ENCODE results near the gene BEGAIN.
"Not testable (repeated sequence)": the region's sequence is repeated elsewhere in the genome, so short reads cannot be mapped to it uniquely, and the experiment has no call there.

BEGAIN gene

DNA sequence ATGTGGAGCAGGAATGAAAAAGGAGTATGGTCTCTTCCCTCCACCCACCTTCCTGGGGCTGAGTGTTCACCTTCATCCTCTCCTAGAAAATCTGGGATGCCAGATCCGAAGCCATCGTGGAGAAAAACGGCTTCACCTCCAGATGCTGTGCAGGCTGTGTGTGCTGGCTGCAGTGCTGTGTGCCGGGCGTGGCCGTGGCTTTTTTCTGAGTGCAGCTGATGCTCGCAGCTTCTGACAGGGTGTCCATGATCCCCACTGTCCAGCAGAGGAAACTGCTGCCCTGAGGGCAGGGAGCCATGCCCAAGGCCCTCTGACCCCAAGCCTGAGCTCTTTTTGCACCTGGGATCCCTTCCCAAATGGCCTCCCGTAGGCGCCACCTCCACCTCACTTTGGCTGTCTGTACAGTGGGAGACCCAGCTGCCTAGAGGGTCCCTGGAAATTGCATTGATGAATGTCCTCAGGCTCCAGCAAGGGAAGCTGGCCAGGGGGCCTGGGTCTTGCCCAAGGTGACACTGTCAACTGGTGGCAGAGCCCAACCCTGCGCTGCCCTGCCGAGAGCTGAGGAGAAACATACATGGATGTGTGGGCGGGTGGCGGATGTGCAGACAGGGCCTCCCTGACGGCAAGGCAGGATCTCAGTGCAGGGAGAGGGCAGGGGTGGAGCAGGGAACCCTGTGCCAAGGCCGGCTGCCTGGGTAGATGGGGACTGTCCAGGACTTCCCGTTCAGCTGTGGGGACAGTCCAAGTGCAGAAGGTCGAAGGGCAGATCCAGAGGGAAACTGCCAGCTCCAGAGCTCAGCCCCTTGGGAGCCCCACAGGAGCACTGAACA lies 53.3 kb downstream of the BEGAIN start:
- DNase-seq: no peak

- DNase-seq: no peak
Observed at GRCh38 chr14:100532906-100533655, 54.1 kb downstream of the BEGAIN start.

DNA sequence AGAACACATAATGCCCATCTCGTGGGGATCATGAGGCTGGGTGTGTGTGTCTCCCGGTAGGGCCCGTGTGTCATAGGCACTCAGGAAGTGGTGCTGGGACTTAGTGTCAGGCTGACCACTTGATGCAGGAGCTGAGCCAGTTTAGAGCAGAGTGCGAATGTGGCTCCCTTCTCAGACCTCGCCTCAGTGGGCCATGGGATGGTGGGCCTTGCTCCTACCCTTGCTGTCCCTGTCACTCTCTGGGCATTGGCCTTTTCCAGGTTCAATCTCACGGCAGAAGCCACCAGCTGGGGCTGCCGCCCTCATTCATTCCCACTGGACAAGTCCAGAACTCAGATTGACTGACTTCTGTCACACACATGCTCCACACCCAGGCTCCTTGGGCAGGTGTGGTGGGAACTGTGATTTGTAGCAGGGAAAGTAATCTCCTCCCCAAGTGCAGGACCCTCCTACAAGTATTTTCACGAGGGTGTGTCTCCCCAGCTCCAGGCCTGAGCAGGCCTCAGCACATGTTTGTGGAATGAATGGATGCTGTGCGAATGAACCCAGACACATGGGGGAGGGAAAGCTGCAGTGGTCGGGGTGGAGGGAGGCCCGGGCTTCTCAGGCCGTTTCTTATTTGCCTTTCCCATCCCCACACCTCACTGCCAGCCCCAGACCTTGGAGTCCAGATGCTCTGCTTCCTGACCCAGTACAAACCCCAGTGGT lies 54.9 kb downstream of the BEGAIN start:
- no peak for DNase-seq

DNA sequence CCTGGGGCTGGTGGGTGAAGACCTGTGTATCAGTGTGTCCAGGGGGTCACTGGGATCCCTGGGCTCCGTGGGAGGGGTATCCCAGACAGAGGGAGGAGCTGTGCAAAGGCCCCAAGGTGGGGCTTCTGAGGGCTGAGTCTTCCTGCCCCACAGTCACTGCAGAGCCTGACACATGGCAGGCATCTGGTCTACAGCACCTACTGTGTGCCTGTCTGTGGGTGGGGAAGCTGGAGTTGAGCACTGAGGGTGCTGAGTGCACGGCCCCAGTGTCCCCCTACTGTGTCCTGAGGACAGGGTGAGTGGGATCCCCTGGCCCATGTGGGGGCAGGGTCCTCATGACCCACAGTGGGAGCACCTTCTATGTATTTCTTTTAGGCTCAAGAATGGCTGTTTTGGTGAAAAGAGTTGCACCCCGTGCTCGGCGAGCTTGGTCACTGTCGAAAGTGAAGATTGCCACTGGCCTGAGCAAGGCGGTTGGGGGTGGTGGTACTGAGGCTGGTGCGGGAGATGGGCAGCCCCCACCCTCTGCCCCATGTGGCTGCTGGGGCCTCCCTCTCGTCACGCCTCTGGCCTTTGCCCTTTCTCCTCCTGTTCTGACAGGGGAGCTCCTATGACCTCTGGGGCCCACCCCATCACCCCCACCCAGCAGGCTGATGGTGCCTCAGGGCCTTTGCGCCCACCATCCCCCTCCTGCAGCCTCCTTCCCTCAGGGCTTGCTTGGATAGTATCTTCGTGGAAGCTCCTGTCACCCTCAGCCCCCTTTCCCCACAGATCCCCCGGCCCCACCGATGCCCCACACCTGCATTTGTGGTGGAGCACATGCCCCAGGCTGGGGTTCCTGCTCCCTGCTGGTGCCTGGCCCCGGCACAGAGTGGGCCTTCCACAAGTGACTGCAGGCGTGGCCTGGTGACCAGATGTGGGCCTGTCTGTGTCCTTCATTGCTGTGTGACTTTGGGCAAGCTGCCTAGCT lies 55.8 kb downstream of the BEGAIN start:
- DNase-seq: no peak

DNA sequence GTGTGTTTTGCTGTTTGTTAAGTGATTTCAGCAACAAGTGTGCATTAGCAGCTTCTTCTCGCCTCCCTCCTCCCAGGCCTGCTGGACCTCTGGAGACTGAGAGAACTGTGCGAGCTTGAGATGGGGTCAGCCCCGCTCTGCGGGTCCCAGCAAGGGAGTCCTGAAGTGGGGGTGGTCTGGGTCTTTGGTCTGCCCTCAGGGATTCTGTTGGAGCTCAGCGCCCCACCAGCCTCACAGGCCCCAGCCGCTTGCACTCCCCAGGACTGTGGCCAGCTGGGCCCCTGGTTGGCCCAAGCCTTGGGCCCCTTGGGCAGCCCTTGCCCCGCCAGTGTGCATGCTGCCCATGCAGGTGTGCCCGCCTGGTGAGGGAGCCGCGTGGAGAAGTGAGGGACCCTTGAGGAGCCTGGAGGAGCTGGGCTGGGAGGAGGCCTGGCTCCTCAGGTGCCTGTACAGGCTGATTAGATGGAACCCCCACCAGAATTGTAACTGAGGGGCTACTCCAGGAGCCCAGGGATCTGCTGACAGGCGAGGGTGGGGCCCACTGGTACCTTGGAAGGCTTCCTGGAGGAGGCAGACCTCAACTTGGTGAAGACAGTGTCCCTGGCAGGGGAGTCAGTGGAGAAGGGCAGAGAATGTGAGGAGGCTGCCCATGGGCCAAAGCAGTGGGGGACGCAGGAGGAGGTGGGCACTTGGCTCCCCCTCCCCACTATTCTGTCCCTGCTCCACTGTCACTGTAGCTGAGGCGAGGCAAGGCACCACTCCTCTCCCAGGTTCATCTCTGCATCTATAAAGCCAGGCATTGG lies 56.7 kb downstream of the BEGAIN start:
- no peak for DNase-seq

DNA sequence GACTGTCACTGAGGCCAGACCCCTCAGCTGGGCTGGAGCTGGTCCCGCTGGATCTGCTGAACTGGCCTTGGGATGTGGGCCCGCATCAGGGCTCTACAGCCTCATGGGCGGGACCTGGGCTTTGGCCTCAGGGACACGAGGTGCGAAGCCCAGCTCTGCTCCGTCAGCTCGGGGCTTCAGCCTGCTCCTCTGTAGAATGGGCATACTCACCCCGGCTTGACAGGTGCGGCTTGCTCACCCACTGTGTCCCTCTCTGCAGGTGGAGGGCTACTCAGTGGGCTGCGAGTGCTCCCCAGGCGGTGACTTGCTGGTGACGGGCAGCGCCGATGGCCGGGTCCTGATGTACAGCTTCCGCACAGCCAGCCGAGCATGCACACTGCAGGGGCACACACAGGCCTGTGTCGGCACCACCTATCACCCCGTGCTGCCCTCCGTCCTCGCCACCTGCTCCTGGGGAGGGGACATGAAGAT lies 57.6 kb downstream of the BEGAIN start:
- DNase-seq: no peak

DNA sequence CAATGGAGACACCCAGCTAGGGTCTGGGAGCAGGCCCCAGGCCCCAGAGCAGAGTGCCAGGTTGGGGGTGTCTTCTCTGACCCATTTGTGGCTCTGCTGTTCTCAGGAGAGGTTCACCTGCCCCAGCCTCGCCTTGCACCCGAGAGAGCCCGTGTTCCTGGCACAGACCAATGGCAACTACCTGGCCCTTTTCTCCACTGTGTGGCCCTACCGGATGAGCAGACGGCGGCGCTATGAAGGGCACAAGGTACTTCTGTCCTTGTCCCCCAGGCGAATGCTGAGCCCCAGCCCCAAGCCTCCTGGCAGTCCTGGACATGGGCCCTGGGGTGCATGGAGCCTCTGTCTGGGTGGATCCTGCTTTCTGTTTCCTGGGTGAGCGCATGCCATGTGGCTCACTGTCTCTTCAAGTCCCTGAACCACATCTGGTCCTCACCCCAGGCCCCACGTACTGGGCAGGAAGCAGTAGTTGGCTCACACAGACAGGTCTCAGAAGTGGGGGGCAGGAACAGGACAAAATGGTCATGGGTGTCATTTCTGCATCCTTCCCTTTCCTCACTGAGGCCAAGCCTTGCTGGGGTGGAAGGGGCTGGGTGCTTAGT lies 58.2 kb downstream of the BEGAIN start:
- DNase-seq: no peak

- DNase-seq: no peak
Observed at GRCh38 chr14:100526632-100527031, 60.6 kb downstream of the BEGAIN start.

GRCh38 chr14:100526057-100526456 lies 61.2 kb downstream of the BEGAIN start:
- no peak for DNase-seq

- no peak for DNase-seq
Observed at GRCh38 chr14:100525615-100526014, 61.6 kb downstream of the BEGAIN start.

DNA sequence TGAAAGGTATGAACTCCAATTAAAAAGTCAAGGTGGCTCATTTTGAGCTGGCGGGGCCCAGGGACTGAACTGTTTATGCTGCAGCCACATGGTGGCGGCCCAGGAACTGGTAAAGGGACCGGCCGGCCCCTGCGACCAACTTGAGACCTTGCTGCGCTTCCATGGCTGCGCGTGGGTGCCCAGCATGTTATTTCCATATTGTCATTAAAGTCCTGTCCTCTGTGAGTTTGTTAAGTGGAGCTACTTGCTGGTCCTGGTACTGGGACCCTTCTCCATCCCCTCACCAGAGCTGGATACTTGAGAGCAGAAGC lies 62.3 kb downstream of the BEGAIN start:
- peak; percentile 68 for DNase-seq

DNA sequence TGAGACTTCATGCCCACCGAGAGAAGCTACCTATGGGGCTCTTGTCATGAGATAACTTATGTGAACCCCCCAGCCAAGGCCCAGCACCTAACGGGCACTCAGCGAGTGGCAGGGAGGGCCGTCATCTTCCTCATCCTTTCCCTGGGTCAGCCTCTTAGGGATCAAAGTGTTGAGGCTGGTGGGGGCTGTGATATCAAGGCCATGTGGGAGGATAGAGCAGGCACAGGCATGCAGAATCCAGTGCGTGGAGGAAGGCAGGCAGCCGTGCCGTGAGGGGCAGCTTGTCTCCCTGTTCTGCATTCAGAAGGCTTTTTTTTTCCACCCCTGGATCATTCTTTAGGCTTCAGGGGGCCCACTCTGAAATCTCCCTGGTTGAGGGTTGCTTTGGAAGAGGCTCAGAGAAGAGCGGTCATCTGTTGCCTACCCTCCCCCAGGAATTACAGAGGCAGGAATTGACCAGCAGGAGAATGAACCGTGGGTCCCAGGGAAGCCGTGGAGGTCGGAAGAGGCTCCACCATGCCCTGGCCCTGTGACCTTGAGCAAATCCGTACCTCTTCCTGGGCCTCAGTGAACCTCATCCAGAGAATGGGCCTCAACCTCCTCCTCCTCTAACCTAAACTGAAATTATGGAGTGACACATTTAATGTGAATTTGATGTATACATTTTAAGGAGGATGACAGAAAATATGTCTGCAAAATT lies 62.8 kb downstream of the BEGAIN start:
- no peak for DNase-seq

- no peak for DNase-seq
Observed at GRCh38 chr14:100523843-100524169, 63.4 kb downstream of the BEGAIN start.

GRCh38 chr14:100523131-100523842 lies 63.9 kb downstream of the BEGAIN start:
- DNase-seq: no peak

- DNase-seq: no peak
Observed at GRCh38 chr14:100522616-100523099, 64.6 kb downstream of the BEGAIN start.

GRCh38 chr14:100506053-100506452 lies 81.2 kb downstream of the BEGAIN start:
- not testable (repeated sequence) for DNase-seq

DNA sequence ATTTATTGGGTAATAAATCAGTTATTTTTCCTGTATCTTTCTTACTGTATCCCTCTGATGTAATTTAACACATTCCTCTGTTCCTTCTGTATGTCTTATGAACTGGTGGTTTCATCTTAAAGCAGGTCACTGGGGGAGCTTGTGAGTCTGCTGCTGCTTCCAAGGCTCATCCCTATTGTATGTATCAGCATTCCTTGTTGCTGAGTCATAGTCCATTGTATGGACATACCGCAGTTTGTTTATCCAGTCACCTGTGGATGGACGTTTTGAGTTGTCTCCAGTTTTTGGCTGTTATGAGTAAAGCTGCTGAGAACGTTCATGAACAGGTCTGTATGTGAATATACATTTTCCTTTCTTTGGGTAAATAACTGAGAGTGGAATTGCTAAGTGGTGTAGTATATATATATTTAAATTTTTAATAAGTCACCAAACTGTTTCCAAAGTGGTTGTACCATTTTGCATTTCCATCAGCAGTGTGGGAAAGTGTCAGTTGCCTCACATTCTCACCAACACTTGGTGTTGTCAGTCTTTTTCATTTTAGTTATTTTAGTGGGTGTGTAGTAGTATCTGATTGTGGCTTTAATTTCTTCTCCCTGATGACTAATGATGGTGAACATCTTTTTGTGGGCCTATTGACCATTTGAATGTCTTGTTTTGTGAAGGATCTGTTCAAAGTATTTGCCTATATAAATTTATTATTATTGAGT lies 82.7 kb downstream of the BEGAIN start:
- no peak for DNase-seq

GRCh38 chr14:100503251-100503650 lies 84.0 kb downstream of the BEGAIN start:
- DNase-seq: no peak

- no peak for DNase-seq
Observed at GRCh38 chr14:100502622-100503220, 84.5 kb downstream of the BEGAIN start.
